Activated naive CD4-positive, alpha-beta T cell treated with anti-CD3 and anti-CD28 coated beads, Interleukin-2, amount 10 ng/mL, durations not matched to agents 7 days and 5 days (primary cell): Measurements from ENCODE around the gene MFSD2B.
"Not testable (repeated sequence)": the region's sequence is repeated elsewhere in the genome, so short reads cannot be mapped to it uniquely, and the experiment has no call there.

Experiments used
- CTCF ChIA-PET: fragments of 350-600 bp; sonication (Branson Sonifier 250); formaldehyde crosslinking; loops from one replicate; lab custom pipeline; 2021; ENCODE audit warnings: antibody characterized with exemption; lab: Charles Lee
- DNase-seq: peaks from one replicate; pipeline ENCODE4 v3.0.0-alpha.2; 2020
- H3K27ac Mint-ChIP-seq: one replicate; pipeline ENCODE4 v1.8.0; 2021; ENCODE audit warnings: mild to moderate bottlenecking, moderate library complexity, mixed read lengths
- H3K27me3 Mint-ChIP-seq: one replicate; pipeline ENCODE4 v1.8.0; 2021; ENCODE audit warnings: mild to moderate bottlenecking, mixed read lengths
- H3K36me3 Mint-ChIP-seq: one replicate; pipeline ENCODE4 v1.8.0; 2021; ENCODE audit warnings: mixed read lengths
- H3K4me1 Mint-ChIP-seq: one replicate; pipeline ENCODE4 v1.8.0; 2021; ENCODE audit warnings: mixed read lengths
- H3K4me3 Mint-ChIP-seq: one replicate; pipeline ENCODE4 v1.8.0; 2021; ENCODE audit warnings: mild to moderate bottlenecking, moderate library complexity, mixed read lengths
- H3K9me3 Mint-ChIP-seq: one replicate; pipeline ENCODE4 v1.8.0; 2021; ENCODE audit warnings: mixed read lengths

The MFSD2B gene

GRCh38 chr2:24014902-24015301, 5.0 kb downstream of the MFSD2B start:
- H3K27me3 Mint-ChIP-seq, result peaks cover 38% of the 10 kb centered on the region
- CTCF ChIA-PET, H3K9me3 Mint-ChIP-seq, H3K4me3 Mint-ChIP-seq, H3K36me3 Mint-ChIP-seq, H3K4me1 Mint-ChIP-seq, DNase-seq, H3K27ac Mint-ChIP-seq: not testable (repeated sequence)

- H3K27ac Mint-ChIP-seq, result no peak overlapping the region
- peaks cover 29% of the 10 kb centered on the region for H3K27me3 Mint-ChIP-seq
- H3K4me1 Mint-ChIP-seq, result no peaks in the 10 kb centered on the region
- no peak for DNase-seq
- H3K36me3 Mint-ChIP-seq, result no peaks in the 10 kb centered on the region
- CTCF ChIA-PET, result interaction anchor here (0.7 kb wide), 1 partner anchor 289 kb away, joined by 3 read pairs; no protein-coding TSS in a partner anchor
- no peak overlapping the region for H3K4me3 Mint-ChIP-seq
- no peaks in the 10 kb centered on the region for H3K9me3 Mint-ChIP-seq
Observed at GRCh38 chr2:24015562-24016375, 5.9 kb downstream of the MFSD2B start.

DNA sequence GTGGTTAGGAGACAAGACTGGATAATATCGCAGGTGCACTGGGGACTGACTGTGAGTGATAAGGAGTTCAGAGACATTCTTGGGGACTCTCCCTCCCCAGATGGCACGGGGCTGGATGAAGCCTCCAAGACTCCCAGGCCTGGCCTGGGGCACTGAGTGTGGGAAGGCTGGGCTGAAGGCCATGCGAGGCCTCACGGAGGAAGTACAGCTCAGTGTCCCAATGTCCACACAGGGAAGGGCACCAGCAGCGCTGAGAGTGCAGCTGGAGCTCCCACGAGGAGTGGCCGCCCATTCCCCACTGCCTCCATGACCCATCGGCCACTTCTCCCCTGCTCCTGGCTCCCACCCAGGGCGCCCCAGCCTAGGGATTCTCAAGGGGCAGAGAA, 6.5 kb downstream of the MFSD2B start:
- H3K27ac Mint-ChIP-seq, result no peak overlapping the region
- H3K36me3 Mint-ChIP-seq, result no peaks in the 10 kb centered on the region
- no peaks in the 10 kb centered on the region for H3K9me3 Mint-ChIP-seq
- CTCF ChIA-PET, result no interaction called here
- H3K4me1 Mint-ChIP-seq, result no peaks in the 10 kb centered on the region
- DNase-seq, result no peak
- peaks cover 23% of the 10 kb centered on the region for H3K27me3 Mint-ChIP-seq
- no peak overlapping the region for H3K4me3 Mint-ChIP-seq

GRCh38 chr2:24016853-24017703, 7.2 kb downstream of the MFSD2B start:
- Mint-ChIP-seq H3K27ac (no peak overlapping the region), H3K36me3 (no peaks in the 10 kb centered on the region), H3K4me1 (no peaks in the 10 kb centered on the region), H3K4me3 (no peak overlapping the region), H3K9me3 (no peaks in the 10 kb centered on the region), H3K27me3 (peaks cover 16% of the 10 kb centered on the region)
- CTCF ChIA-PET, result no interaction called here
- no peak for DNase-seq

GRCh38 chr2:24017711-24018110, 7.8 kb downstream of the MFSD2B start:
- no peaks in the 10 kb centered on the region for H3K4me1 Mint-ChIP-seq
- H3K27me3 Mint-ChIP-seq, result peaks cover 10% of the 10 kb centered on the region
- CTCF ChIA-PET, result no interaction called here
- no peaks in the 10 kb centered on the region for H3K9me3 Mint-ChIP-seq
- H3K36me3 Mint-ChIP-seq, result peaks cover 3% of the 10 kb centered on the region
- no peak overlapping the region for H3K4me3 Mint-ChIP-seq
- no peak for DNase-seq
- no peak overlapping the region for H3K27ac Mint-ChIP-seq

DNA sequence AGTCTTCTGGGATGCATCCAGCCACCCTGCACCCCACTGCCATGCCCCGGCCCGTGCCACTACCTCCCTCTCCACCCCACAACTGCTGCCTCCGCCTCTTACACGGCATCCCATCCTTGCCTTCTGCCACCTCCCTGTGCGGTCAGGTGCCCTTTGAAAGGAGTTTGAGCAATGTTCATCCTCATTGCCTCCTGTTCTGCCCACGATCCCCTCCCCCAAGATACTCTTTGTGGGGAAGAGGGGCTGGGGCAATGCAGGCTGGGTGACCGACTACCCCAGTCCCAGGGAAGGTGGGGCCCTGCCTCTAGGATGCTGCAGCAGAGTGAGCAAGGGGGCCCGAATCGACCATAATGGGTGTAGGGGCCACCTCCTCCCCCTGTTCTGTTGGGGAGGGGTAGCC, 8.4 kb downstream of the MFSD2B start:
- no peak for DNase-seq
- CTCF ChIA-PET, result no interaction called here
- peaks cover 3% of the 10 kb centered on the region for H3K36me3 Mint-ChIP-seq
- no peaks in the 10 kb centered on the region for H3K4me1 Mint-ChIP-seq
- H3K9me3 Mint-ChIP-seq, result no peaks in the 10 kb centered on the region
- peaks cover 4% of the 10 kb centered on the region for H3K27me3 Mint-ChIP-seq
- H3K4me3 Mint-ChIP-seq, result no peak overlapping the region
- H3K27ac Mint-ChIP-seq, result no peak overlapping the region

DNA sequence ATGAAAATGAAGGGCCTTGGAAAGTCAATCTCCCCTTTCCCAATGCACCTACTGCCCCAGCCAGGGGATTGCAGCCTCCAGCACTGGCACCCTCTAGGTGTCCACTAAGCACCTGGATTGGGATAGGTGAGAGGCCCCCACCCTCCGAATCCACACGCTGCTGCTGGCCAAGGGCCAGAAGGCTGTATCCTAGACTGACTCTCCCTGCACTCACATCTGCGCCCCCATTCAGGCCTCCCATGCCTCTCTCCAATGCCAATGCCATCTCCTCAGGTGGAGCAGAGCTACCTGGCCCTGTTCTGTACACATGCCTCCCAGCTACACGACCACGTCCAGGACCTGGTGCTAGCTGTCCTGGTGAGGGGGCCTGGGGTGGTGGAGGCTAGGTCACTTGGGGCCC, 9.8 kb downstream of the MFSD2B start:
- no peak overlapping the region for H3K27ac Mint-ChIP-seq
- no peak for DNase-seq
- no peaks in the 10 kb centered on the region for H3K9me3 Mint-ChIP-seq
- H3K4me1 Mint-ChIP-seq, result no peaks in the 10 kb centered on the region
- no peak overlapping the region for H3K4me3 Mint-ChIP-seq
- peaks cover 7% of the 10 kb centered on the region for H3K36me3 Mint-ChIP-seq
- no peaks in the 10 kb centered on the region for H3K27me3 Mint-ChIP-seq
- CTCF ChIA-PET, result no interaction called here

DNA sequence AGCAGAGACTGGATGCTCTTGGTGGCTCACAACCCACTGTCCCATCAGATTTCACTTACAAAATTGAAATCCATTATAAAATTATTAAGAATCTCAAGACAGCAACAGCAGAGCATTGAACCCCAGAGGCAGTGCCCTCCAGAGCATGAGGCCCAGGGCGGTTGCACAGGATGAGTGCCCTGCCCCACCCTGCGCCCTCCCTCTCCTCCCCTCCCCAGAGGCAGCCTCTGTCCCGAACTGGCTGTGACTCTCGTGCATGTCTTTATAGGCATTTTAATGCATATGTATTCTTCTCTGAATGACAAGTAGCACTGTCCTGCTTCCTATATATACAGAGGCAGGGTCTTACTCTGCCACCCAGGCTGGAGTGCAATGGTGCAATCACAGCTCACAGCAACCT, 10.4 kb downstream of the MFSD2B start:
- no peak for DNase-seq
- Mint-ChIP-seq H3K36me3 (peaks cover 7% of the 10 kb centered on the region), H3K4me1 (no peaks in the 10 kb centered on the region), H3K27me3 (no peaks in the 10 kb centered on the region), H3K9me3 (no peaks in the 10 kb centered on the region), H3K27ac (no peak overlapping the region), H3K4me3 (no peak overlapping the region)
- CTCF ChIA-PET, result no interaction called here

- CTCF ChIA-PET, result interaction anchor here (1.2 kb wide), 2 partner anchors 63 to 197 kb away, joined by 3 to 4 read pairs; partner anchors contain the start of gene TP53I3
- Mint-ChIP-seq H3K4me3 (no peak overlapping the region), H3K36me3 (peaks cover 8% of the 10 kb centered on the region), H3K4me1 (no peaks in the 10 kb centered on the region), H3K27ac (no peak overlapping the region), H3K9me3 (no peaks in the 10 kb centered on the region), H3K27me3 (no peaks in the 10 kb centered on the region)
- peak; percentile 31 for DNase-seq
Observed at GRCh38 chr2:24021122-24021998, 11.5 kb downstream of the MFSD2B start.

DNA sequence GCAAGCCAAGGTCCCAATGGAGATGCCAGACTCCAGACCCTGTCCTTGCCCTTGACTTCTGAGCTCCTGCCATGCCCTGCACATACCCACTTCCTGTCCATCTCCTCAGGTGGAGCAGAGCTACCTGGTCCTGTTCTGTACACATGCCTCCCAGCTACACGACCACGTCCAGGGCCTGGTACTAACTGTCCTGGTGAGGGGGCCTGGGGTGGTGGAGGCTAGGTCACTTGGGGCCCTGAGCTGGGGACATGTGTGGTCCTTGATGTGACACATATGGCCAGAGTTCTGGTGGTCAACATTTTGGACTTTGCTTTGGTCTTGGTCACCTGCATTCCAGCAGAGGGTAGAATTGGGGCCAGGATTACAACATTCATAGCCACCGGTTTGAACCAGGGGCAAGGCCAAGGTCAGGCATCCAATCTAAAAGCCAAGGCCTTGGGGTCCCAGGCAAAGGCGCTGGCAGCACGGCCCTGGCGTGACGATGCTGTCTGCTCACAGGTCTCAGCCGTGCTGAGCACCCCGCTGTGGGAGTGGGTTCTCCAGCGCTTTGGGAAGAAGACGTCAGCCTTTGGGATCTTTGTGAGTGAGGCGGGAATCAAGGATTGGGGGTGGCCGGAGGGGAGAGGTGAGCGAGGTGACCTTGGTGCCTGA, 12.6 kb downstream of the MFSD2B start:
- no peak for DNase-seq
- Mint-ChIP-seq H3K36me3 (peaks cover 8% of the 10 kb centered on the region), H3K9me3 (no peaks in the 10 kb centered on the region), H3K4me1 (no peaks in the 10 kb centered on the region), H3K4me3 (no peak overlapping the region), H3K27me3 (no peaks in the 10 kb centered on the region), H3K27ac (no peak overlapping the region)
- CTCF ChIA-PET, result interaction anchor here (1.2 kb wide), 2 partner anchors 62 to 198 kb away, joined by 3 to 4 read pairs; partner anchors contain the start of gene TP53I3

GRCh38 chr2:24022975-24023575, 13.2 kb downstream of the MFSD2B start:
- H3K4me3 Mint-ChIP-seq, result no peak overlapping the region
- no peak for DNase-seq
- CTCF ChIA-PET, result interaction anchor here (1.2 kb wide), 1 partner anchor 62 kb away, joined by 4 read pairs; the partner anchor contains the start of gene TP53I3

DNA sequence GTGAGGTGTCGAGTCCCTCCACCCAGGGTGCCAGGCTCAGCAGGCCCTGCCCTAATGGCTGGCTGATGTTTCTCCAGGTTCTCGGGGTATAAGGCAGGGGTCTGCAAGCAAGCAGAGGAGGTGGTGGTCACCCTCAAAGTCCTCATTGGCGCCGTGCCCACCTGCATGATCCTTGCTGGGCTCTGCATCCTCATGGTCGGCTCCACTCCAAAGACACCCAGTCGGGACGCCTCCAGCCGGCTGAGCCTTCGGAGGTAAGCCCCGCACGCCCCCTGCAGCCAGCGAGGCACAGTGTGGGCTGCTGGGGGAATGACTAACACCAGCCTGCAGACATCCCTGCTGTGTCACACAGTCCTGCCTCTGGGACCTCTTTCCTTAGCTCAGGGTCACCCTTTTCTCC, 14.1 kb downstream of the MFSD2B start:
- no peak overlapping the region for H3K27ac Mint-ChIP-seq
- peaks cover 15% of the 10 kb centered on the region for H3K36me3 Mint-ChIP-seq

More at GRCh38 chr2:24022975-24023575, 13.2 kb downstream of the MFSD2B start:
- H3K27ac Mint-ChIP-seq, result no peak overlapping the region
- H3K4me1 Mint-ChIP-seq, result no peaks in the 10 kb centered on the region
- peaks cover 11% of the 10 kb centered on the region for H3K36me3 Mint-ChIP-seq
- H3K27me3 Mint-ChIP-seq, result no peaks in the 10 kb centered on the region
- no peaks in the 10 kb centered on the region for H3K9me3 Mint-ChIP-seq

DNA sequence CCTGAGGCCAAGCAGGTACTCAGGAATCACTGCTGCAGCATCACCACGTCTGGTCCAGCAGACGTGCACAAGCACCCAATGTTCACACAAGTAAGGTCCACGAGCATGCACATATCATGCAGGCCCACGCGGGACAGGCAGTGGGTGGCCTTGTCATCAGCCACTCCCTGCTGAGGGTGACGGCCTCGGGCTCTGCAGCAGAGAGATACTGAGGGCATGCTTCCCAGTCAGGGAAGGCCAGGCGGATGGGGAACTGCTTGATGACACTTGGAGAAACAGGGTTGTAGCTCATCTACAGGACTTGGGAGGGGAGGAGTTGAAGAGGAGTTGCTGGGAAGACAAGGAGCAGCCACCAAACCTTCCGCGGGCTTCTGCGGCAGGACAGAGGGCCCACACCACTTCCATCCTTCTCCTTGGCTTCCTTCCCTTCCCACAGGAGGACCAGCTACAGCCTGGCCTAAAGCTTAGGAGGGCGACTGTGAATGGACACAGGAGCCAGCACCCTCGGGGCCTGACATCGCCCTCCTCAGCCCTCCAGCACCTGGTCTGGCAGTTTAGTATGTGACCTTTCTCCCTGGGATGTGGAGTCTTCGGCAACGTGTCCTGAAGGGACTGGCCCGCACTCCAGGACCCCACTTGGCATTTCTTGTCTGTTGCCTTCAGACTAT, 15.2 kb downstream of the MFSD2B start:
- Mint-ChIP-seq H3K9me3 (no peaks in the 10 kb centered on the region), H3K27ac (no peak overlapping the region), H3K4me1 (no peaks in the 10 kb centered on the region), H3K36me3 (peaks cover 26% of the 10 kb centered on the region), H3K27me3 (no peaks in the 10 kb centered on the region), H3K4me3 (no peak overlapping the region)
- no peak for DNase-seq
- CTCF ChIA-PET, result no interaction called here

More for the DNA sequence above, 14.1 kb downstream of the MFSD2B start:
- no peaks in the 10 kb centered on the region for H3K4me1 Mint-ChIP-seq
- no peaks in the 10 kb centered on the region for H3K9me3 Mint-ChIP-seq
- no peaks in the 10 kb centered on the region for H3K27me3 Mint-ChIP-seq
- CTCF ChIA-PET, result no interaction called here
- no peak for DNase-seq
- H3K4me3 Mint-ChIP-seq, result no peak overlapping the region
